GM19025 (cell line): ENCODE measurements around the gene SHPK.

ENCODE experiments used
- ATAC-seq: cut with Tn5 transposase; IDR thresholded peaks from one replicate; pipeline ENCODE4 v1.9.1; 2021; ENCODE audit warnings: mild to moderate bottlenecking, low read depth, moderate library complexity; ENCODE audit not compliant: unreplicated experiment

The SHPK gene

GRCh38 chr17:3635474-3636153 is 436 bp downstream of the SHPK start:
- no peak for ATAC-seq

GRCh38 chr17:3632287-3632686 is 3.8 kb downstream of the SHPK start:
- no peak for ATAC-seq

DNA sequence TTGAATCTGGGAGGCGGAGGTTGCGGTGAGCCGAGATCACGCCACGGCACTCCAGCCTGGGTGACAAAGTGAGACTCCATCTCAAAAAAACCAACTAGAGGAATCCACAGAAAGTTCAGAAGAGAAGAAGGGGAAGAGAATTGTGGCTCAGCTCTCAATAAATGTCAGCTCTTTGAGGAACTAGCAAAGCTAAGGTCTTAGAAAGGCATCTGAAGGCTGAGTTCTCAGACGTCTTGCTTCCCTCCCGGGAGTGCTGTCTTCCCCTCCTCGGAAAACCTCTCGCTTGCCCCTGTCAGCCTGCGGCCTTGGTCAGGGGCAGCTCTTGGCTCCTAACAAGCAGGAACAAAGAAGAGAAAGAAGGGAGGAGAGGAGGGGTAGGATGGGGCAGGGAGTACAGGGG is 5.3 kb downstream of the SHPK start:
- no peak for ATAC-seq

- ATAC-seq: no peak
These were observed 8.3 kb downstream of the SHPK start for GRCh38 chr17:3627769-3628167.

DNA sequence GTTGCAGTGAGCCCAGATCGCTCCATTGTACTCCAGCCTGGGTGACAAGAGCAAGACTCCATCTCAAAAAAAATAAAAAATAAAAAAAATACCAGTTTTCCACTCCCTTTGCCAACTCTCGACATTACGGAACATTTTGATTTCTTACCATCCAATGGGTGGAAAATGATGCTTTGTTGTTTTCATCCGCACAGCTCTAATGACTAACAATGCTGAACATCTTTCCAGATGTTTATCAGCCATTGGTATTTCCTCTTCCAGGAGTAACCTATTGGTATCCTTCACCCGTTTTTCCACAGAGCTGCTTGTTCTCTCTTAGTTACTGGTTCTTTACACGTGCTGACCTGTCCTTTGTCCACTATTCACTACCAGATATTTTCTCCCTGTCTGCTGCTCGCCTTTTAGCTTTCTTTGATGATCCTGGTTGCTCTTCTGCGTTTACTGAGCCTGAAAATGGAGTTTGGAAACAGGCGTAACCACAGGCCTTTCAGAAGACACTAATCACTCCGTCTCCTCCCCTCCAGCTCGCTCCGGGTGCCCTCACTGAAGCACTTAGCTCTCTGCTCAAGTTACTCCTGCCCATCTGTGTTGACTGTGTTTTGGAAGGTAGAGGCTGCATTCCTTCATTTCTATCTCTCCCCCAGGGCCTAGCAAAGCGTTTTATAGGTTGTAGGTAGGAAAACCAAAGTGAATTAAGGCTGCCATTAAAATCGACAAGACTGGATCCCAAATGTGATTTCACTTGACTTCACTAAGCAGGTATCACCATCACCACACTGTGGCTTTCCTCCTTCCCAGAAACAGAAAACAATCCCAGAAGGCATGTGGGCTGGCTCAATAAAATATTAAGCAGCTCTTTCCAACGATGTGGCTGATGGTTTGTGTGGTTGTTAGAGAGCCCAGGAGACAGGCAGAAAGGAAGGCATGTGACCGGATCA is 8.9 kb downstream of the SHPK start:
- ATAC-seq: no peak

DNA sequence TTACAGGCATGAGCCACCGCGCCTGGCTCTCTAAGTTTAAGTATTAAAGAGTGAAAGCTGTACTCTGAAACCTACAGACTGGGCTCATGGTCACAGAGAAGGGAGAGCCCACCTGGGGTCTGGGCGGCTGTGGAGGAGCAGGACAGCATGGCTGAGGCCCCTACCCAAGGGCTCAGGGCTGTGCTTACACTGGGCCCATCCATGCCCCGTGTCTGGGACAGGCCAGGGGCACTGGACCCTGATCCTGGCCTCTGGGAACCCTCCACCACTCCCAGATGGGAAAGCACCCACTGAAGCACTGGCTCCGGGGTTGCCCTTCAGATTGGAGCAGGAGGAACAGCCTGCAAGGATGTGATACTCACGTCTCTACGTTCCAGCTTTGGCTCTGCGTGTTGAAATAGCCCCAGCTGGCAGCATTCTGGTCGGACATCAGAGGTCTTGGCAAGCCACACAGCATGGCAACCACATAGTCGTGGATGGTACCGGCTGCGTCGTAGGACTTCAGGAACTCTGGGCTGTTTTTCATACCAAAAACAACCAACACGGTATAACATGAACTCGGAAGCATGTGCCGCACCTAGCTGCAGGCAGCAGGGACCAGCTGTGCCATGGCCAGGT is 13.0 kb downstream of the SHPK start:
- no peak for ATAC-seq

GRCh38 chr17:3621146-3621720 is 14.8 kb downstream of the SHPK start:
- no peak for ATAC-seq

DNA sequence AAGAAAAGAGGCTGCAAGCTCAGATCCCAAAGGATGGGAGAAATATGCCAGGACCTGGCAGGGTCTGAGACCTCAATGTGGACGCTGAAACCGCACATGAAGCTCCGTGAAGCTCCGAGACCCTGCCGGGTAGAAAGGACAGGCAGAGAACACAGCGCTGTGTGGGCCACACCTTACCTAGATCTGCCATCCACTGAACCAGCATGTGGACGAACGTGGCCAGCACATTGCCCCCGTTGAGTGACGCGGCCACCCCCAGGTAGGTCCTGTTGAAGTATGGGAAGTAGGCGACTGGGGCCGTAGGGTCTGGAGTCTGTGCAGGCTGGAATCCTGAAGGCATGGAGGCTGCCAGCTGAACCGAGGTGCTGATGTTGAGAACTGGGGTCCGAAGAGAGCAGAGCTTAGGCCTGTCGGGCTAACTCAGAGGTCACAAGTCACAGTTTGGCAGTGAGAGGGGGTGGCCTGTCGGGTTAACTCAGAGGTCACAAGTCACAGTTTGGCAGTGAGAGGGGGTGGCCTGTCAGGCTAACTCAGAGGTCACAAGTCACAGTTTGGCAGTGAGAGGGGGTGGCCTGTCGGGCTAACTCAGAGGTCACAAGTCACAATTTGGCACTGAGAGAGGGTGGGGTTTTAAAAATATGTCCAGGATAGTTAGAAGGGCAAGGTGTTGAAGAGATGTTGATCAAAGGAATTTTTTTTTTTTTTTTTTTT is 20.7 kb downstream of the SHPK start:
- no peak for ATAC-seq

DNA sequence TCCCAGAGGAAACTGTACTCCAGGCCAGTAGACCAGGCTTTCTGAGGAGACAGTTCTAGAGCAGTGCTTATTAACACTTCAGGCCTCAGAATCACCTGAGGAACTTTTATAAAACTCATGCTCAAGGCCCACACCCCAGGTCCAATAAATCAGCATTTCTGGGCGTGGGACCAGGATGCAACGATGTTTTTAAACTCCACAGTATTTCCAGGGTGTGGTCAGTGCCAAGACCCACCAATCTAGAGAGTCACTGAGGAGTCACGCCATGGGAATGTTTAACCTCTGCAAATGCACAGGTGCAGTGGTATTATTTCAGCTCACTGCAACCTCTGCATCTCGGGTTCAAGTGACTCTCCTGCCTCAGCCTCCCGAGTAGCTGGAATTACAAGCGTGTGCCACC is 22.9 kb downstream of the SHPK start:
- no peak for ATAC-seq

DNA sequence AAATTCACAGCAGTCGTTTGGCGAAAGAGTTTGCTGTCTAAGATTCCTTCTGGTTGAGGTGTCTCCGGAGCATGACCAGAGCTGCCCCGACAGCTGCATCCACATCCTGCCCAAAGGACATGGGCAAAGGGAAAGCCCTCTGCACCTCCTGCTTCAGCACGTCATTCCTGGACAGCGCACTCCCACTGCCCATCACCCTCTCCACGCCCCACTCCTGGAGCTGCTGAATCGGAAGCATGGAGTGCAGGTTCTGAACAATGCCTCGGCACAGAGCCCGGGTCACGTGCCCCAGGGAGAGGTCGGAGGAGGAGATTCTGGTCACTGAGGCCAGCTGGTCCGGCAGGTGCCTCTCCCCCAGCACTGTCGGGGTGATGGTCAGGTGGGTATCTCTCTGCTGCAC is 25.5 kb downstream of the SHPK start:
- ATAC-seq: no peak

DNA sequence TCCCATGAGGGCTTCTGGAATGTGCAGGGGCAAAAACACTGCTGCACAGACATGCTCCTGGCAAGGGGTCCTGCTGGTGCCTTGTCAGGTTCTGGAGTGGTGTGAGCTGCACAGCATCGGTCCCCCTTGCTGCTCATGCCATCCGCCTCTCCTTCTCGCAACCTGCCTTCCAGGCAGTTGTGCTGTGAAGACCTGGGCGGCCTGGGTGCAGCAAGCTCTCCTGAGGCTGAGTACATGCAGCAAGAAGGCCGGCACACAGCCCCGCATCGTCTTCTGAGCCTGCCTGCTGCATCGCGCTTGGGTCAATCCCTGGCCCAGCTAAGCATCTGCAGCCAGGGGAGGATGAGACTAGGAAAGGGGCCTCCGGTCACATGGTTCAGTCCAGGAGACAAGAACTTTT is 26.4 kb downstream of the SHPK start:
- ATAC-seq: no peak

DNA sequence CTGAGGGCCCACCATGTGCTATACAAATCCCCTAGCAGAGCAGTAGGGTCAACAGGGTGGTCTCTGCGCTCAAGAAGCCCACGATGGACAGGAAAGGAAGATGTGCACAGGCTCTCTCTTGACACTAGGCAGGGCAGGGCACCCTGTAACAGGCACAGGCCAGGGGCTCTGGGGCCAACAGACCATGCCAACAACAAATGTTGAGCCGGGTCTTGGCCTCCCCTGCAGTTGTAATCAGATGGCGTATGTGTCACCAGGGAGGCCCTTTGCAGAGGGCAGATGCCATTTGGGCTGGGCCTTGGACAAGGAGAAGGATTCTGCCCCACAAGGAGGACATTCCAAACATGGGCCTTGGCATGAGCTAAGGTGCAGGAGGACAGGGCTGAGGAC is 32.2 kb downstream of the SHPK start:
- no peak for ATAC-seq

GRCh38 chr17:3603119-3603869 is 32.8 kb downstream of the SHPK start:
- no peak for ATAC-seq

DNA sequence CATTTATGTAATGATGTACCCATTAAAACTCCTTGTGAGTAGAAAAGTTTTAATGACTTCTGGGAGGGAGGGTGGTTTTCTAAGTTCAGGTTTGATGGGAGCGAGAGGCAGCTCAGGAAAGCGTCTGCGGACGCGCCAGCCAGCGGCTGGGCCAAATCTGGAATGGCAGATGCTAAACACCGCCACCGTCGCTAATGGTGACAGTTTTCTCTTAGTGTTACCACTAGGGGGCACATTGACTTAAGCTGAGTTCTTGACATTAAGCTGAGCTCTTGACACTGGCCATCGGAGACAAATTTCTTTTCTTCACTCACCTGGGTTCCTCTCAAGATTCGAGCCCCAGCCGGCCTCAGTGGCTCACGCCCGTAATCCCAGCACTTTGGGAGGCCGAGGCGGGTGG is 33.6 kb downstream of the SHPK start:
- no peak for ATAC-seq

DNA sequence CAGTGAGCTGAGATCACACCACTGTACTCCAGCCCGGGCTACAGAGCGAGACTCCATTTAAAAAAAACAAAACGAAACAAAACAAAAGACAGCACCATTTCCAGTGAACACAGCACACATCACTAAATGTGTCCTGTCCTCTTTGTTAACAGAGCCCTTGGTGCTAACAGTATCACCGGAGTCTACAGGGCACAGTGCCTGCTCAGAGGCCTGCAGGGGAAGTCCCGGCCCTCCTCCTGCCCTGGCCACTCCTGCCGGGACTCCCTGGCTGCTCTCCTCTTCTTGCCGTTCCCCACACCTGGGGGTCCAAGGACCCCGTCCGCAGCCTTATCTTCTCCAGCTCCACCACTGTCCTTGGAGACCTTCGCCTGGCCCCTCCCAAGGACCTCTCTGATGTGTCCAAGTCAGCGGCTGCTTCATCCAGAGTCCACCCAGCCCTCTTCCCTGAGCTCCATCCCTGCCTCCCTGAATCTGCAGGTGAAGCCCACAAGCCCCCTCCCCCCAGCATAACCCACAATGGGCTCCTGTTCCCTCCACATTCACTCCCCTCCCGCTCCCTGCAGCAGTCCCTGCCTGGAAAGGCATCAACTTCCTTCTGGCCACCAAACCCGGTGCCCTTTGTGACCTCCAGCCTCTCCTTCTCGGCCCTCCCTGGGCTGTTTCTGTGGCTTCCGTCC is 35.4 kb downstream of the SHPK start:
- ATAC-seq: no peak

DNA sequence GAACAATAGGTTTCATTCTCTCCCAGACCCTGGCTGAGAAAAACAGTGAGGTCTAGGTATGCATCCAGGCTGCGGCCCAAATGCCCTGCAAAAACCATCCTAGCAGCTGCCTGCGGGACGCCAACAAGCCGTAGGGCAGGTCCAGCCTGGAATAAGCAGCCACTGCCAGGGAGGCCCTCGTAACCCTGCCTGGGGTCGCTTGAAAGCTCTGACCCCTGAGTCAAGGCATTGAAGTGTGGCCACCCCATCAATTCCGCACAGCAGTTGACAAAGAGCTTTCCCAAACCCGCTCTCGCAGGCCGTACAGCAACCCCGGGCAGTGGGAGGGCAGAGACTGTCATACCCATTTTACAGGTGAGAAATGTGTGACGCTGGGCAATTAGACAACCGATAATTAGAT is 38.0 kb downstream of the SHPK start:
- no peak for ATAC-seq

GRCh38 chr17:3596804-3597464 is 39.1 kb downstream of the SHPK start:
- no peak for ATAC-seq

GRCh38 chr17:3594976-3595375 is 41.1 kb downstream of the SHPK start:
- no peak for ATAC-seq
